MCF 10A (cell line): Measurements from ENCODE around the gene GUCY1A2. TPM values are rescaled to one million over a fixed set of nuclear protein-coding genes. Genes with fewer than 3 reads are reported as not detected.

ENCODE experiments used
- BruUV-seq: library from RNA; stranded (reverse); fragments of 400-500 nt; replicated peaks from 2 replicates; lab custom pipeline; 2021; lab: Mats Ljungman, UMichigan
- CTCF ChIA-PET: fragments of 300-600 bp; sonication (Branson Sonifier 250); formaldehyde crosslinking; extraction: SDS; loops from one replicate; lab custom pipeline; 2021; ENCODE audit warnings: antibody characterized with exemption, inconsistent platforms; lab: Yijun Ruan, JAX
- POLR2A ChIA-PET: fragments of 300-600, 350-650 bp; sonication (Branson Sonifier 250); formaldehyde crosslinking; extraction: SDS; loops from one replicate; lab custom pipeline; 2020; ENCODE audit warnings: antibody characterized with exemption, inconsistent platforms; lab: Yijun Ruan, JAX
- DNase-seq: peaks from one replicate; pipeline ENCODE4 v3.0.0-alpha.2; 2018; ENCODE audit not compliant: unreplicated experiment
- H3K27ac Mint-ChIP-seq: one replicate; pipeline ENCODE4 v1.8.0; 2022; ENCODE audit warnings: mild to moderate bottlenecking, low read depth, mixed read lengths; ENCODE audit not compliant: unreplicated experiment
- H3K27me3 Mint-ChIP-seq: one replicate; pipeline ENCODE4 v1.8.0; 2022; ENCODE audit warnings: mixed read lengths; ENCODE audit not compliant: insufficient read depth, unreplicated experiment
- H3K36me3 Mint-ChIP-seq: one replicate; pipeline ENCODE4 v1.8.0; 2022; ENCODE audit warnings: mild to moderate bottlenecking, moderate library complexity, mixed read lengths; ENCODE audit not compliant: insufficient read depth, unreplicated experiment
- H3K4me1 Mint-ChIP-seq: one replicate; pipeline ENCODE4 v1.8.0; 2022; ENCODE audit warnings: mixed read lengths; ENCODE audit not compliant: insufficient read depth, unreplicated experiment
- H3K4me3 Mint-ChIP-seq: one replicate; pipeline ENCODE4 v1.8.0; 2022; ENCODE audit warnings: mild to moderate bottlenecking, moderate library complexity, mixed read lengths; ENCODE audit not compliant: unreplicated experiment
- H3K9me3 Mint-ChIP-seq: one replicate; pipeline ENCODE4 v1.8.0; 2022; ENCODE audit warnings: mixed read lengths; ENCODE audit not compliant: unreplicated experiment
- intact Hi-C: fragments of 100-400 bp; cut with micrococcal nuclease; formaldehyde crosslinking; loops from 2 replicates; pipeline ENCODE4 v1.14.1; 2022
- total RNA-seq: library from RNA; stranded (reverse); gene quantifications from 2 replicates; pipeline ENCODE4 v1.2.3, GENCODE V29; 2022
- TF ChIP-seq, protein P1 (sequence below): fragments of 200-600 bp; IDR thresholded peaks from one replicate; pipeline ENCODE4 v1.8.0; 2022; ENCODE audit warnings: antibody characterized with exemption, mild to moderate bottlenecking; ENCODE audit not compliant: unreplicated experiment

Gene GUCY1A2
- total RNA-seq, 1 experiment from 2014 or later = 0.09 TPM

DNA sequence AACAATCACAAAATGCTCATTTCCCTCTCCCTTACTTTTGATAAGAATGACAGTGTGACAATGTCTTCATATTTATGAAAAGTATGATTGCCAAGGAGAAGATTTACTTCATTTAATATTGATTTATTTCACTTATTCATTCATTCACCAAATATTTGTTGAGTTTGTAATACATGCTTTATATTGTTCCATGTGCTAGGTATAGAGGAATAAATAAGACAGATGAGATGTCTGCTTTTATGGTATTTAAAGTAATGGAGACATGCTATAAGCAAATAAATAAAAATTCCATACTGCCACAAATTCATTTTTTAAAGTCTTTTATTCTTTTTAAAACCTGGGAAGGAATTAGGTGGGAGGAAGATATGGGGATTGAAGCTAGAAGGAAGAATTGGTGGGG lies 289.4 kb downstream of the GUCY1A2 start:
- DNase-seq = no peak
- Mint-ChIP-seq H3K4me1 (peaks cover 7% of the 10 kb centered on the region), H3K27ac (no peak overlapping the region), H3K27me3 (no peaks in the 10 kb centered on the region), H3K36me3 (no peaks in the 10 kb centered on the region), H3K4me3 (no peak overlapping the region), H3K9me3 (no peaks in the 10 kb centered on the region)
- CTCF ChIA-PET = interaction anchor here (0.7 to 1.1 kb wide), 2 partner anchors 50 to 311 kb away, joined by 3 read pairs; no protein-coding TSS in a partner anchor
- POLR2A ChIA-PET = no interaction called here
- no TSS peak for BruUV-seq
- TF ChIP-seq, protein P1, sequence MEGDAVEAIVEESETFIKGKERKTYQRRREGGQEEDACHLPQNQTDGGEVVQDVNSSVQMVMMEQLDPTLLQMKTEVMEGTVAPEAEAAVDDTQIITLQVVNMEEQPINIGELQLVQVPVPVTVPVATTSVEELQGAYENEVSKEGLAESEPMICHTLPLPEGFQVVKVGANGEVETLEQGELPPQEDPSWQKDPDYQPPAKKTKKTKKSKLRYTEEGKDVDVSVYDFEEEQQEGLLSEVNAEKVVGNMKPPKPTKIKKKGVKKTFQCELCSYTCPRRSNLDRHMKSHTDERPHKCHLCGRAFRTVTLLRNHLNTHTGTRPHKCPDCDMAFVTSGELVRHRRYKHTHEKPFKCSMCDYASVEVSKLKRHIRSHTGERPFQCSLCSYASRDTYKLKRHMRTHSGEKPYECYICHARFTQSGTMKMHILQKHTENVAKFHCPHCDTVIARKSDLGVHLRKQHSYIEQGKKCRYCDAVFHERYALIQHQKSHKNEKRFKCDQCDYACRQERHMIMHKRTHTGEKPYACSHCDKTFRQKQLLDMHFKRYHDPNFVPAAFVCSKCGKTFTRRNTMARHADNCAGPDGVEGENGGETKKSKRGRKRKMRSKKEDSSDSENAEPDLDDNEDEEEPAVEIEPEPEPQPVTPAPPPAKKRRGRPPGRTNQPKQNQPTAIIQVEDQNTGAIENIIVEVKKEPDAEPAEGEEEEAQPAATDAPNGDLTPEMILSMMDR = no peak
- intact Hi-C loops = no loop called here

DNA sequence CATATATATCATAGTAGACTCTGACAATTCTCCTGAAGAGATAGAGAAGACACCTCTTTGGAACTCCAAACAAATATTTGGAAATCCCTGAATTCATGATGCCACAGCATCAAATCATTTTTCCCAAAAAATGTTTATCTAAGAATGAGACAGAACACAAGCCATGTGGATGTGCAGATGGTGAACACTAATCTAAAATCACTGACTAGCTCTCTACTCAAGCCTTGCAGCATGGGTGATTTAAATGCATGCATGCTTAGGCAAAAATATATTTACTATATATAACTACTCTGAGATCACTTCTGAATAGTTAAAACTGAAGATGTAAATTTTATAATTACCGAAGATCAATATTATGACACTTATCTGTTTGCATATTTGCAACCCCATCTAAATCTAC lies 289.9 kb downstream of the GUCY1A2 start:
- Mint-ChIP-seq H3K27ac (no peak overlapping the region), H3K4me1 (peaks cover 7% of the 10 kb centered on the region), H3K27me3 (no peaks in the 10 kb centered on the region), H3K4me3 (no peak overlapping the region), H3K9me3 (no peaks in the 10 kb centered on the region), H3K36me3 (no peaks in the 10 kb centered on the region)
- intact Hi-C loops = no loop called here
- ChIA-PET POLR2A (no interaction called here), CTCF (no interaction called here)
- no TSS peak for BruUV-seq
- DNase-seq = no peak
- TF ChIP-seq, protein P1 = no peak

DNA sequence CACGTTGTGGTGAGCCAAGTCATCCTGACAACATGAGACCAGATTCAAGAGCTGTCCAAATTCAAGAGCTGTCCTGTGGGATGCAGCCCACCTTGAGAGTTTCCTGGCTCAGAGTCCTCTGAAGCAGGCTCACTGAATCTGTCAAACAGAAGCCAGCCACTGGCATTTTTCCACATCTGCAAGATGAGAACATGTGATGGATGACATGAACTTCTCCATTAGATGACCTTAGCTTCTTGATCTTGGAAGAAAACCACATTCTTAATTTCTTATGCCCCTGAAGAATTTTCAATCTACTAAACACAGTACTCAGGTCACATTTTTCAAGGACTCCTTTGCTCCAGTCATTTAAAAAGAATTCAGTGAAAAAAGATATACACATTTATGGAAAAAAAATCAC lies 291.0 kb downstream of the GUCY1A2 start:
- no peak for DNase-seq
- intact Hi-C loops = no loop called here
- H3K27ac Mint-ChIP-seq = no peak overlapping the region
- no TSS peak for BruUV-seq
- POLR2A ChIA-PET = no interaction called here
- no peak overlapping the region for H3K4me3 Mint-ChIP-seq
- no peaks in the 10 kb centered on the region for H3K9me3 Mint-ChIP-seq
- CTCF ChIA-PET = interaction anchor here (0.6 to 1.2 kb wide), 3 partner anchors 21 to 594 kb away, joined by 3 to 4 read pairs (median 3); no protein-coding TSS in a partner anchor
- H3K27me3 Mint-ChIP-seq = no peaks in the 10 kb centered on the region
- TF ChIP-seq, protein P1 = no peak
- peaks cover 7% of the 10 kb centered on the region for H3K4me1 Mint-ChIP-seq
- no peaks in the 10 kb centered on the region for H3K36me3 Mint-ChIP-seq

DNA sequence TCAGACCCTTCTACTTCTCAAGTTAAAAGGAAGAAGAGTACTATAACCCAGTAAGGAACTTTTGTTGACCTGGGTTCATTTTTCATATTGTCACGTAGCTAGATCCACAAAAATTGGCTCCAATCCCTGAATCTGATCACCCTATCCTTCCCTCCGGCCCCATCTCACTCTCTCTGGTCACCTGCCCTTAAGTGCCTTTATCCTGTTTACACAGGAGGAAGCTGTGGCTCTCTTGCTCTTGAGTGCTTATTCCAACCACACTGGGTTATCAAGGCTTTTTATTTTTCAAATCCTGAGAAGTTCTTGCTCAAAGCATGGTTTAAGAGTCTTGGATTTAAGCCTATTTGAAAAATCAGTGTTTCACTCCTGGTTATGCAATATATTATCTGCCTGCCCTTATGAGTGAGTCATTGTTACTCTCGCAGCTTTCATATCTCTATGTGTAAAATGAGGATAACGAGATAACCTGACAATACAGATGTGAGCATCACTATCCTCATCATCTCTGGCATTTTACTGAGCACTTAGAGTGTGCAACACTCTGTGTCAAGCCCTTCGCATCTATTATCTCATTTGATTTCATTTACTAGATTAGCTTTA lies 293.9 kb downstream of the GUCY1A2 start:
- no peak overlapping the region for H3K4me3 Mint-ChIP-seq
- peaks cover 7% of the 10 kb centered on the region for H3K4me1 Mint-ChIP-seq
- no peaks in the 10 kb centered on the region for H3K9me3 Mint-ChIP-seq
- DNase-seq = peak; percentile 45
- TF ChIP-seq, protein P1 = no peak
- intact Hi-C loops = loop anchor here (1.0 to 5.0 kb wide), 2 partner anchors 313 to 398 kb away; no protein-coding TSS in a partner anchor
- BruUV-seq = no TSS peak
- H3K36me3 Mint-ChIP-seq = no peaks in the 10 kb centered on the region
- POLR2A ChIA-PET = no interaction called here
- H3K27ac Mint-ChIP-seq = peak overlapping the region; percentile 53
- CTCF ChIA-PET = interaction anchor here (0.8 to 1.7 kb wide), 4 partner anchors 37 to 313 kb away, joined by 3 to 6 read pairs (median 4); no protein-coding TSS in a partner anchor
- H3K27me3 Mint-ChIP-seq = no peaks in the 10 kb centered on the region
